GM19238 (cell line): Measurements from ENCODE around the gene TPX2.

ENCODE experiments used
- DNase-seq: peaks from one replicate; pipeline ENCODE4 v3.0.0; 2011; ENCODE audit warnings: low spot score; ENCODE audit not compliant: insufficient read length

Gene TPX2

DNA sequence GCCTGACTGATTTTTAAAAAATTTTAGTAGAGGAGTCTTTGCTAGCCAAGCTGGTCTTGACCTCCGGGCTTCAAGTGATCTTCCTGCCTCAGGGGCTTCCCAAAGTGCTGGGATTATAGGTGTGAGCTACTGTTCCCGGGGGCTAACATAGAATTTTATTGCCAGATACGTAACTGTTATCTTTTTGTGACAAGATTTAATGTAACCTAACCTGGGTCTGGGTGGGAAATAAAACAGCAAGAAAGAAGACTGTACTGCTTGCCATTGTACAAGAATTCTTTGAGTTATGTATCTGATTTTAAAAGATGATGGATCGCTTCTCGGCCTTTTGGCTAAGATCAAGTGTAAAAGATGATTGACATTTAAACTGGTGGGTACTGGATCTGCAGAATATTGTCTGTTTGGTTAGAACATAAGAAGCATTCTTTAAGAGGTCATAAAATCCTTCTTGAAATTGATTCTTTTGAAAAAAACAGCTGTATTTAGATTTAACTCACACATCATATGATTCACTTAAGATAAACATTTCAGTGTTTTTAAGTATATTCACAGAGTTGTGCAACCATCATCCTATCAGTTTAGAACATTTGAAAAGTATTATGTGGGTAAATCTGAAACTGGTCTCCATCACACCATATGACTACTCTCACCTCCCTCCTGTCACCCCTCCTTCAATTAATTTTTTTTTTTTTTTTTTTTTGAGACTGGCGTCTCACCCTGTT lies 21.6 kb downstream of the TPX2 start:
- no peak for DNase-seq

DNA sequence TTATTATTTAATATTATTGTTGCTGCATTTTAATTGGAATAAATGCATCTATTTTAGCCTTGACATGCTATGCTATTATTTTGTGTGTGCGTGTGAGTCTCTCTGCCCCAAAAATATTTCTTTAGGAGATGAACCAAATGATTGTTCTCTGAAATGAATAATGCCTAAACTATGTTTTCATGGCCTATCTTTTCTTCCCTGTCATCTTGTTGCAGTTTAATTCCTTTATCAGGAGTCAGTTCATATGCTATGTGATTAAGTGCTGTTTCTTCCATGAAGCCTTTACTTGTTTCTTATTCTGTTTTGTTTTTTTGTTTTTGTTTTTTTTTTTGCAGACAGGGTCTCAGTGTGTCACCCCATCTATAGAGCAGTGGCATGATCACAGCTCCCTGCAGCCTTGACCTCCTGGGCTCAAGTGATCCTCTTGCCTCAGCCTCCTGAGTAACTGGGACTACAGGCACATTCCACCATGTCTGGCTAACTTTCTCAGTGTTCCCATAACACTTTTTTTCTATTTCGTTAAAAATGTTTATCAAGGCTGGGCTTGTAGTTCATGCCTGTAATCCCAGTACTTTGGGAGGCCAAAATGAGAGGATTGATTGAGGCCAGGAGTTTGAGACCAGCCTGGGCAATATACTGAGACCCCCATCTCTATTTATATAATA lies 25.7 kb downstream of the TPX2 start:
- DNase-seq: no peak

DNA sequence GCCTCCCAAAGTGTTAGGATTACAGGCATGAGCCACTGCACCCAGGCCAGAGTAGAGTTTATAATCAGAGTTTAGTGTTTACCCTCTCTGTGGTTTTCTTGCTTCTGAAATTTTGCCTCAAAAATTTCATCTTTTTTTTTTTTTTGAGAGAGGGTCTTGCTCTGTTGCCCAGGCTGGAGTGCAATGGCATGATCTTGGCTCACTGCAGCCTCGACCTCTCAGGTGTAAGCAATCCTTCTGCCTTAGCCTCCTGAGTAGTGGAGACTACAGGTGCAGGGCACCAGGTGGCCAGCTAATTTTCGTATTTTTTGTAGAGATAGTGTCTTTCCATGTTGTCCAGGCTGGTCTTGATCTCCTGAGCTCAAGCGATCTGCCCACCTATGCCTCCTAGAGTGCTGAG lies 28.7 kb downstream of the TPX2 start:
- DNase-seq: no peak

DNA sequence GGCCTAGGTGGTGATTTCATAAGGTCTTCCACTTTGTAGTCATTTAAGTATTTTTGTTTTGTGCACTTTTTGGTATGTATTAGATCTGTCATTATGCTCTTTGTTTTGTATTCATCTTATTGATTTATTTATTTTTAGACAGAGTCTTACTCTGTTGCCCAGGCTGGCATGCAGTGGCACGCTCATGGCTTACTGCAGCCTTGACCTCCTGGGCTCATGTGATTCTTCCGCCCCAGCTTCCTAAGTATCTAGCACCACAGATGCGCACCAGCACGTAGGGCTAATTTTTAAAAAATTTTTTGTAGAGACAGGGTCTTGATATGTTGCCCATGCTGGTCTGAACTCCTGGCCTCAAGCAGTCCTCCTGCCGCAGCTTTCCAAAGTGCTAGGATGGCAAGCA lies 30.6 kb downstream of the TPX2 start:
- no peak for DNase-seq

DNA sequence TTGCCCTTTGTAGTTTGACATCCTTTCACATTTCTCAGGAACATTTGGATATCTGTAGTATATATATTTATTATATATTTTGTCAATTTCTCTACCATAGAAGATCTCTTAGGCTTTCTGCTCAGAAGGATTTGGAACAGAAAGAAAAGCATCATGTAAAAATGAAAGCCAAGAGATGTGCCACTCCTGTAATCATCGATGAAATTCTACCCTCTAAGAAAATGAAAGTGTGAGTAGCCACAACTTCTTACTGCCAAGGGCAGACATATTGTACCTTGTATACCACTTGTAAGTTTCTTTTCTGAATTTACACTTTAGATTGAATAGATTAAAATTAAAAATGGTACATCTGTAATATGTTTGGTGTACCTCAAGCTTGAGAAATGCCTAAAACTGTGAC lies 31.2 kb downstream of the TPX2 start:
- no peak for DNase-seq

DNA sequence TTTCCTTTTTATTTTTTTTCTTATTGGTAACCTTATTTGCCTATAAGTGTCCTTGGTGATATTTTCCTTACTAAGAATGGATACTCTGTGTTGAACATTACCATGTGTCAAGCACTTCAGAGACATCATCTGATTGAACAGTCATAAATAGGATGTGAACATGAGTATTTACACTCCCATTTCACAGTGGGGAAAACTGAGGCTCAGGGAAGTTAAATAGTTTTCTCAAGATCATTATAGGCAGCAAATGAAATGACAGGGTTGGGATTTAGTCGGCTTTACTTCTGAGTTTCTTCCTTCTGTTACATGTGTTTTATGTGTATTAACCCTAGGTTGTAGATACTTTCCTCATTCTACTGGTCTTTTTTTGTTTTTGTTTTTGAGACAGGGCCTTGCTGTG lies 35.3 kb downstream of the TPX2 start:
- DNase-seq: no peak

DNA sequence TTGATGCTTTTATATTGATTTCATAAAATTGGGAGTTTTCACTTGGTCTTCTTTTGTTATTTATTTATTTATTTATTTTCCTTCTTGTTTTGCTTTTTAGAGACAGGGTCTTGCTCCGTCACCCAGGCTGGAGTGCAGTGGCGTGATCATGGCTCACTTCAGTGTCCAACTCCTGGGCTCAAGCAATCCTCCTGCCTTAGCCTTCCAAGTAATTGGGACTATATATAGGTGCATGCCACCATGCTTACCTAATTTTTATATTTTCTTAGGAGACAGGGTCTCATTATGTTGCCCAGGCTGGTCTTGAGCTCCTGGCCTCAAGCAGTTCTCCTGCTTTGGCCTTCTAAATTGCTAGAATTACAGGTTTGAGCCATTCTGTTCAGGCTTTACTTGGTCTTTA lies 41.7 kb downstream of the TPX2 start:
- DNase-seq: no peak

DNA sequence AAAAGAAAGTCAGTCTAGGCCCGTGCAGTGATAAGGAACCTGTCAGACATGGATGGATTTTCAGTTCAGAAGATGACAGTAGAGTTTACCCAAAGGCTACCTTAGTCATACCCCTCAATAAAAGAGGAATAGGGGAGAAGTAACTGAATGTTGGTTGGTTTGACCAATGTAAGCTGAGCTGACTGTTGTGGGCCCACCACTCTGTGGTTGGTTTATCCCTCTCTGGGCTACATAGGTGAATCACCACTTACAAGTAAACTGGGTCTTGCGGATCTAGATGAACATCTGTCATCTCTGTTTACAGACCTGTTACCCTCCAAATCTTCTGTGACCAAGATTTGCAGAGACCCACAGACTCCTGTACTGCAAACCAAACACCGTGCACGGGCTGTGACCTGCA lies 42.9 kb downstream of the TPX2 start:
- DNase-seq: no peak

DNA sequence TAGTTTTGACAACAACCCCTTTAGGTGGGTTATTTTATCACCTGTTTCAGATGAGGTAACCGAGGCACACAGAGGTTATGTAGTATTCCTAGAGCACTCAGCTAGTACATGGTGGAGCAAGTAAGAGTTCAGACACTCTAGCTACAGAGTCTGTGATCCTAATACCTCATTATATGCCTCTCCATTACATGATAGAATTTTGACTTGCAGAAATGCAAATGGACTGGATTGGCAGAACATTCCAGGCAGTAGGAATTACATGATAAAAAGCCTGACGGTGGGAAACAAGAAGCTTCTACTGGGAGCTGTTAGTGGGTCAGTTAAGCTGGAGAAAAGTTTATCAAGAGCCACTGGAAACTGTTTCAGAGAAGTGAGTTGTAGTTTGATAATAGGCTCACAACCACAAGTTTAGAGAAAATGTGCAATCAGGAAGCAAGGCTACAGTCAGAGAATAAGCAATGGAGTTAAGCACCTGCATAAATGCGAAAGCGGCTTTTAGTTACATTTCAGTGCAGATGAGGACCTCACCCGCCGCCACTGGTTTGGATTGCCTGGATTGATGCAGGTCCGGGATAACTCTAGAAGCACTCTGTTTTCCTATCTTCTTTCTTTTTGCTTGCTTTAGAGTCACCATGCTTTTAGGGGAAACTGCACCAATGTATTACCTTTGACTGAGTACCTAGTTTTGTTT lies 45.4 kb downstream of the TPX2 start:
- DNase-seq: no peak

DNA sequence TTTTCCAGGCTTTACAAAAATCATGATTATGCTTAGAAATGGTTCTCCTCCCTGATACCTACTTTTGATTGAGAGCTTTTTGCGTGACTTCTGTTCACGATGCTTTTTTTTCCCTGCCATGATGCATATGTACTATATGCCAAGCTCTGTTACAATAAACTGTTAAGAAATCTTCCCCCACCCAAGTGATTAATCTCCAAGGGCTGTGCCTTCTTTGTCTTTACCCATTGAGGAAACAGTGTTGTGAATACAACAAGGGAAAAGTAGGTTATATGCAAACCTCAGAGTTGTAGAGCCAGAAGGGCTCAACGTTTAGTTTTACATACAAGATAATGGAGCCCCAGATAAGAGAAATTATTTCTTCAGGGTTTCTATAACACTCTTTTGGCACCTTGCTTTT lies 46.0 kb downstream of the TPX2 start:
- DNase-seq: no peak

DNA sequence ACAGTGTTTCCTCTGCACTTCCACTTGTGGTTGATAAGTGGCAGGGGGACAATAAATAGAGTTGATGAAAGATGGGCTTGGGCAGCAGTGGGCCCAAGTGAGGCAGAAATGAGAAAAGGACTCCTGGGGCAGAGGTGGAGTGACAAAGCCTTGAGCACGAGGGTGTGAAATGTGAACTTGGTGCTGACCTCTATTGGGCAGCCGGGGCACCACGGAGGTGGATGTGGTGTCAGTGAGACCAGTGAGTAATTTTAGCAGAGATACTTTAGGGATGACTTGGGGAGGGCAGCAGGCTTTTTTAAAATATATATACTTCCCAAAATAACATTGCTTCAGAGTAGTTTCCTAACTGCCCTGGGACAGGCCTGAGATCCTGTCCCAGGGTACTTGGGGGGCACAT lies 49.5 kb downstream of the TPX2 start:
- no peak for DNase-seq

DNA sequence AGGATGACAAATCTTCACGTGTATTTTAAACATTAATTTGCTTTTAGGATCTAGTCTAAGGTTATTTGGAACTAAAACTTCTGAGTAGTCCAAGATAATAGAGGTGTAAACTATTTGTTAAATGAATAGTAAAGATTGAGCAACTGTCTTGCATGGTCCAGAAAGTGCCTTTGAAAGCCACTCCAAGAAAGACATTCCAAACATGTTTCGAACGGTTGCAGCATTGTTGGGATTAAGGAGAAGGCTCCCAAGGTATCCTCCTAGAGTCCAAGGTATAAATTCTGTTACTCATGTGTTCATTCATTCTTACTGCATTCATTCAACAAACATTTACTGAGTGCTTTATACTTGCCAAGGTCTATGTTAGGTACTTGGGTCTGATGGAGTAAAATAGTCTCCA lies 51.3 kb downstream of the TPX2 start:
- no peak for DNase-seq

DNA sequence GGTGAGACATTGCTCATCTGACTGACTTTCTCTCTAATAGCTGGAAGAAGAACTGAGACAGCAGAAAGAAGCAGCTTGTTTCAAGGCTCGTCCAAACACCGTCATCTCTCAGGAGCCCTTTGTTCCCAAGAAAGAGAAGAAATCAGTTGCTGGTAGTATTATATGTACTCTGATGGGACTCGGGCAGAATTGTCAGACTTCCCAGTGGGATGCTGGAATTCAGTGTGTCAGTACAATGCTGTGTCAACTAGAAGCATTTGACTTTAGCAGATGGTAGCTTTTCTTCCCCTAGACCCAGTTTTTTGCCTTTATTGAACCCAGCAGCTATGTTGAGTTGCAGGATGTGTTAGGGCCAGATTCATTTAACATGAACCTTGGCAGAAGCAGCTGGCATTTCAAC lies 58.3 kb downstream of the TPX2 start:
- DNase-seq: no peak

DNA sequence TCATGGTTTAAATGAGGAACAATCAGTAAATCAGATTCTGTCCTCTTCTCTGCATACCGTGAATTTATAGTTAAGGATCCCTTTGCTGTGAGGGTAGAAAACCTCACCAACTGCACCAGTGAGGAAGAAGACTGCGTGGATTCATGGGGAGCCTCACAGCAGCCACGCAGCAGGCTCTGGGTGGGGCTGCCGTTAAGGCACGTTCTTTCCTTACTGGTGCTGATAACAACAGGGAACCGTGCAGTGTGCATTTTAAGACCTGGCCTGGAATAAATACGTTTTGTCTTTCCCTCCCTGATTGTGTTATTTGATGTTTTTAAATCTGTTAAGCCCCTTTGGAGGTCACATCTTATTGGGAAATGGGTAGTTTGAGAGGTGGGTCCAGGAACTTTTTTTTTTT lies 62.4 kb downstream of the TPX2 start:
- no peak for DNase-seq

DNA sequence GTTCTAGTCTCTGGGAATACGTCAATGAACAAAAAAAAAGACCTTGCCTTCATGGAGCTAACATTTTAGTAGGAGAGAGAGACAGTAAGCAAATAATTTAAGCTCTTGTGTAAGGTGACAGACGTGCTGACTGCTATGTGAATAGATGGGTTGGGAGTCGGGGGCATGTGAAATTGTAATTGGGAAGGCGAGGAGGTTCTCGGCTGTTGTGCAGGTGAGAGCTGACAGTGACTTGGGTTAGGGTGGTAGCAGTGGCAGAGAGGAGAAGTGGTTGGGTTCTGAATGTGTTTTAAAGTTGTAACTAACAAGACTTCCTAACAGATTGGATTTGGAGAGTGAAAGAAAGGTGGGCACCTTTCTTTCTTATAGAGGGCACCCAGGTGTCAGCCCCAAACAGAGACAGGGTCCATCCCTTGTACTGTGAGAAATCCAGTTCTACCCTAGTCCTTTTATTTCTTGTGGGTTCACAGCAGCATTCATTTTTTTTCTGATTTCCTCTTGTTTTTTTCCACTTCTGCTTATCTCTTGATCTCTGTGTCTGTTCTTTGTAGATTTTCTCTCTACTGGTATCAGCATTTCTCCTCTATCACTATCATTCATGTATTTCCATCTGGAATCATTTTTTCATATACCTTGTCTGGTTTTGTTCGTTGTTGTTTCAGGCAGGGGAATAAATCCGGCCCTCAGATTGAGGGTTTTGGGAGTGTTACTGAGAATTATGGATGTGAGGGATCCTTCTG lies 64.6 kb downstream of the TPX2 start:
- no peak for DNase-seq

DNA sequence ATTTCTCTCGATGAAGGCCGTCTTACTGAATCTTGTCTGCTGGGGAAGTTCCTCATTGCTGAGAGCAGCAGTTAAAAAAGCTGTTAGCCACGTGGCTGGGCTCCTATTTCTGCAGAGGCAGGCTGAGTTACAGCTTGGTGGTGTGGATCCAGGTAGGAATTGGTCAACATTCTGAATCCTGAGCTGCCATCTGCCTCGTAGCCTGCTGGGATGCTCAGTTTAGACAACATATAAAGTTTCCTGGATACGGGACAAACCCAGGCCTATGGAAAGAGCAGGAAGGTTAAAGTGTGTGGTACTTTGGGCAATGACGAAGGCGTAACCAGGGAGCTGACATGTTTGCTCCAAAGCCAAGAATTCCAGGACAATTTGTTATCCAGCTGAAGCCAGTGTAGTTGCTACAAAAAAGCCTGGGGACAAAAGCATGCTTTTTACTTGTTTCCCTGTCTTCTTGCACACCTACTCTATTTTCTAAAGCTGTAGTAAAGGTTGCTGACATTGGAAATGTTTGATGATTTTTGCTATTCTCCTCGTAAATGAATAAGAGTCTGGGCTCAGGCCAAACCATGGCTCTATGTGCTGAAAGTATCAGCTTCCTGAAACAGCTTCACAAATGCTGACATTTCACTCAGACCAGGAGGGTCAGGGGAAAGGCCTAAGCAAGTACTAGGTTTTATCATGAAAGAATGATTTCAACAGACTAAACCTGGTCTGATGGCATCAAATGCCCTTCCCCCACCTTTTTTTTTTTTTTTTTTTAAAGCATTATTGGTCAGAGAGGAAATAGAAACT lies 67.7 kb downstream of the TPX2 start:
- no peak for DNase-seq

DNA sequence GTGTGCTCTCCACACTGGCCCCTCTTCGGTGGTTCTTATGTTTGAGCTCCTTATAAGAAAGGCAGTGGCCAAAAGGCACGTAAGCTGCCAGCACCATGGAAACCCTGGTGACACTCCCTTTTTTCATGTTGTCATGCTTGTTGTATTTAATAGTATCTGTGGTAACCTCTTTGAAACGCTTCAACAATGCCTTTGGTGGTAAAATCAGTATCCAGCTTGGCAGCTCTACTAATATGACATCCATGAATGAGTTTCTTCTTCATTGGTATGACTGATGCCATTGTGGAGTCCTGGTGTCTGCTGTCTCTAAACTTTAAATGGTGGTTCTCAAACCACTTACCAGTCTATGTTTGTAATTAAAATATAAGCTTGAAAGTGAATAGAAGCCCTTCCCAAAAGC lies 69.4 kb downstream of the TPX2 start:
- no peak for DNase-seq

DNA sequence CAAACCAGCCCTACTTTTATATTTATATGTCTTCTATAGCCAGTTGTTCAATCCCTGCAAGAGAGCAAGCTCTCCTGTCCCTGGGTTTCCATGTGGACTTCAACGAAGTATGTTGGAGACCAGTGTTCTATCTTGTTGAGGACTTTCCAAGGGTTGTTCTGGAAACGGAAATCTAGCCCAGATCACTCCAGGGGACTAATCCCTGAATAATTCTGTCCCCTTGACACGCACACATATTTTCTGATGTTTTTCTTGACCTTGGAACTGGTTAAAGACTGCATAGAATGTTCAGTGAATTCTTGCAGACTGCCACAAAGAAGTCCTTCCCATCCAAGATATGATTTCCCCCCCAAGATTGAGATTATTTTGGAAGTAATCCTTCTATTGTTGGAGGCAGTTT lies 70.6 kb downstream of the TPX2 start:
- DNase-seq: no peak

DNA sequence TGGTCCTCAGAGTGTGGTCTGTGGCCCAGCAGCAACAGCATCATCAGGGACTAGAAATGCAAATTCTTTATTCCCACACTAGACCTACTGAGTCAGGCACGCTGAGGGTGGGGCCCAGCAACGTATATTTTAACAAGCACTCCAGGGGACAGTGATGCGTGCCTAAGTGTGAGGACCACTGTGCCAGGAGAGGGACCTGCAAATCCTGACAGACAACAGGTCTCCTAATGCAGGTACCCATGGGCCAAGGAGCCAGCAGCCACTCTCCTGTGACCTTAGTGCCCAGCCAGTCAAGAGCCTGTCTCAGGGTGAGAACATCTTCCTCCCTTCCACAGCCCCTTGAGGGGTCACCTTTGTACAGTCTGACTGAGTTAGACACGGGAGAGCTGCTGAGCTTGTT lies 72.1 kb downstream of the TPX2 start:
- DNase-seq: no peak

DNA sequence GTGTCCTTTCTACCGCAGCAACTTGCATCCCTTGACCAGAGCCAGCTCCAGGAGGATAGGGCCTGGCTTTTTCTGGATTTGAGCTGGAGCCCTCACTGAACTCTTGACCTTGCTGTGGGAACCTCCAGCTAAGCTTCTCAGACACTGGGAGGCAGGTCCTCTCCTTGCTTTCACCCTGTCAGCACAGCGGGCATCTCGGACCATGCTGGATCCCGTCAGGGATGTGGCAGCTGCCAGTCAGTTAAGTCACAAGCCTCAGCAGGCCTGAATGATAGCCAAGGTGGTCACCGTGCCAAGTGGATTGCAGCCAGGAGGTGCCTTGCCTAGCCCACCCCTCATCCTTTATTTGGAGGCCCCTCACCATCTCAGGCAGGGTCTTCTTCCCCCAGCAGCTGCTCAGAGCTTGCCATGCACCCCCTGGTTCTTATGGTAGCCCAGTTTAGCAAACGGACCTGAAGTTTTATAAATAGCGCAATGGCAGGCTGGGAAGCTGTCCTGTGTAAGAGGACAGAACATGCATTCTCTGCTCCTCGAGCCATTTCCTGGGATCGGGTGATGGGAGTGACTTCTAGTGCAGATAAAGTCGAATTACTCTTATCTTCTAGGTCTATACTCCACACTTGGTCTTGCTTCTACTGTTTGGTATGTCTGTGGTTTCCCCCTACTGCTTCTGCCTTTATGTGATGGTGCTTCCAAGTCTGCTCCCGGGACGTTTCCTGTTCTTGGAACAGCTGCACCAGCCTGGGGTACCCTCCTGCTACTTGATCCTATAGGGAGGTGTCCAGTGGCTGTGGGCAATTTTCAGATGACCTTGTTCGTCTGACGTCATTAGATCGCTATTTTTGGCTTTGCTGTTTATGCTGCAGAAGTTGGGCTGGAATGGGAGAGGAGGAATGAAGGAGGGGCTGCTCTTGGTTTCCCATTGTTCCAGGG lies 73.0 kb downstream of the TPX2 start:
- no peak for DNase-seq
